SK-N-SH (cell line): ENCODE results near the gene KIF6. TPM values are rescaled to one million over a fixed set of nuclear protein-coding genes. Genes with fewer than 3 reads are reported as not detected.

Experiments used
- CTCF ChIA-PET: fragments of 300-600, 350-600 bp; formaldehyde crosslinking; extraction: SDS; loops from one replicate; lab custom pipeline; 2021; lab: Yijun Ruan, JAX
- POLR2A ChIA-PET: fragments of 350-600 bp; sonication (Branson Sonifier 250); formaldehyde crosslinking; extraction: SDS; loops from one replicate; lab custom pipeline; 2020; ENCODE audit warnings: antibody characterized with exemption, inconsistent platforms; lab: Yijun Ruan, JAX
- DNase-seq: peaks from one replicate; pipeline ENCODE4 v3.0.0; 2012
- H2AFZ ChIP-seq: fragments of 200-600 bp; sonication (generic); 2 replicates; pipeline ENCODE4 v1.8.1; 2016; ENCODE audit warnings: antibody characterized with exemption, mild to moderate bottlenecking, low read depth
- H3F3A ChIP-seq: fragments of 200-600 bp; sonication (generic); replicated peaks from 2 replicates; pipeline ENCODE3; 2016; ENCODE audit warnings: antibody characterized with exemption, mild to moderate bottlenecking; ENCODE audit not compliant: insufficient read depth
- H3K27ac ChIP-seq, 2 experiments: fragments of 200-500 bp in 1 of 2; fragments of 200-600 bp in 1 of 2; sonication (Bioruptor generic) in 1 of 2; sonication (generic), shearing (Covaris generic) in 1 of 2; 2 replicates each; pipeline versions ENCODE4 v1.5.1 to v1.6.1; 2014 to 2016; ENCODE audit warnings: low read depth in 2 of 2, inconsistent platforms in 1 of 2, low read length in 1 of 2, mild to moderate bottlenecking in 1 of 2, mixed read lengths in 1 of 2
- H3K27me3 ChIP-seq: fragments of 200-600 bp; sonication (generic), shearing (Covaris generic); 2 replicates; pipeline ENCODE4 v1.6.1; 2016; ENCODE audit warnings: mixed run types; ENCODE audit not compliant: insufficient read depth
- H3K36me3 ChIP-seq, 2 experiments: fragments of 200-500 bp in 1 of 2; fragments of 200-600 bp in 1 of 2; sonication (Bioruptor generic) in 1 of 2; sonication (generic) in 1 of 2; replicated peaks in 1 of 2; 2 replicates each; pipeline versions ENCODE3 to v1.5.1; 2014 to 2016; ENCODE audit warnings: low read length in 1 of 2, mild to moderate bottlenecking in 1 of 2; ENCODE audit not compliant: insufficient read depth in 2 of 2, control insufficient read depth in 1 of 2
- H3K4me1 ChIP-seq, 2 experiments: fragments of 200-500 bp in 1 of 2; fragments of 200-600 bp in 1 of 2; sonication (Bioruptor generic) in 1 of 2; sonication (generic), shearing (Covaris generic) in 1 of 2; 2 replicates each; pipeline versions ENCODE4 v1.5.1 to v1.6.1; 2014 to 2016; ENCODE audit warnings: low read depth in 1 of 2, low read length in 1 of 2, mixed run types in 1 of 2; ENCODE audit not compliant: insufficient read depth in 2 of 2, control insufficient read depth in 1 of 2
- H3K4me2 ChIP-seq: fragments of 200-600 bp; sonication (generic), shearing (Covaris generic); 2 replicates; pipeline ENCODE4 v1.6.1; 2017; ENCODE audit warnings: mixed run types
- H3K4me3 ChIP-seq, 2 experiments: fragments of 200-500 bp in 1 of 2; fragments of 200-600 bp in 1 of 2; sonication (Bioruptor generic) in 1 of 2; sonication (generic), shearing (Covaris generic) in 1 of 2; 2 replicates each; pipeline versions ENCODE4 v1.5.1 to v1.8.1; 2014 to 2016; ENCODE audit warnings: low read depth in 2 of 2, inconsistent platforms in 1 of 2, low read length in 1 of 2, mild to moderate bottlenecking in 1 of 2, mixed read lengths in 1 of 2, moderate library complexity in 1 of 2
- H3K79me2 ChIP-seq: fragments of 200-600 bp; sonication (generic); 2 replicates; pipeline ENCODE4 v1.8.1; 2017; ENCODE audit warnings: mild to moderate bottlenecking; ENCODE audit not compliant: insufficient read depth
- H3K9ac ChIP-seq: fragments of 200-600 bp; sonication (generic); 2 replicates; pipeline ENCODE4 v1.6.1; 2017; ENCODE audit warnings: mixed run types
- H3K9me2 ChIP-seq: fragments of 200-600 bp; sonication (generic); 2 replicates; pipeline ENCODE4 v1.6.1; 2017; ENCODE audit warnings: mixed run types
- H3K9me3 ChIP-seq: fragments of 200-600 bp; sonication (generic); 2 replicates; pipeline ENCODE4 v1.6.1; 2017; ENCODE audit warnings: mixed run types, mild to moderate bottlenecking, moderate library complexity
- H4K20me1 ChIP-seq: fragments of 200-600 bp; sonication (generic); 2 replicates; pipeline ENCODE4 v1.6.1; 2017; ENCODE audit warnings: mild to moderate bottlenecking, mixed run types; ENCODE audit not compliant: insufficient read depth
- CHD2 ChIP-seq: fragments of 150-350 bp; IDR thresholded peaks from 2 replicates; pipeline ENCODE4 v1.6.1; 2018; ENCODE audit warnings: low read length; ENCODE audit not compliant: partially characterized antibody
- EP300 ChIP-seq, 2 experiments: IDR thresholded peaks; 2 replicates each; pipeline versions ENCODE4 v1.4.0 to v1.6.1; 2012; ENCODE audit warnings: borderline replicate concordance in 1 of 2, low read depth in 1 of 2, low read length in 1 of 2
- EZH2phosphoT487 ChIP-seq: fragments of 200-600 bp; sonication (generic); IDR thresholded peaks from 2 replicates; pipeline ENCODE4 v1.6.1; 2017; ENCODE audit warnings: low read depth, mixed run types, mild to moderate bottlenecking, antibody characterized with exemption, moderate library complexity, borderline replicate concordance
- FOSL2 ChIP-seq: IDR thresholded peaks from 2 replicates; pipeline ENCODE4 v1.4.0; 2012; ENCODE audit warnings: low read depth, mild to moderate bottlenecking, moderate library complexity, borderline replicate concordance
- GABPA ChIP-seq: IDR thresholded peaks from 2 replicates; pipeline ENCODE4 v1.4.0; 2012; ENCODE audit warnings: low read depth, mild to moderate bottlenecking
- GATA2 ChIP-seq: sonication (generic); formaldehyde crosslinking; IDR thresholded peaks from 2 replicates; pipeline ENCODE4 v1.5.0; 2020; ENCODE audit warnings: mild to moderate bottlenecking, missing genetic modification reagents
- JUND ChIP-seq: IDR thresholded peaks from 2 replicates; pipeline ENCODE4 v1.4.0; 2012
- MEF2A ChIP-seq: IDR thresholded peaks from 2 replicates; pipeline ENCODE4 v1.4.0; 2012; ENCODE audit warnings: low read depth, borderline replicate concordance
- PBX3 ChIP-seq: IDR thresholded peaks from 2 replicates; pipeline ENCODE4; 2012
- RAD21 ChIP-seq: IDR thresholded peaks from 2 replicates; pipeline ENCODE4 v1.6.1; 2012; ENCODE audit warnings: mild to moderate bottlenecking, low read length
- RCOR1 ChIP-seq: fragments of 150-350 bp; IDR thresholded peaks from 2 replicates; pipeline ENCODE4 v1.6.1; 2017; ENCODE audit warnings: antibody characterized with exemption, low read length
- REST ChIP-seq: IDR thresholded peaks from 2 replicates; pipeline ENCODE4 v1.6.1; 2012; ENCODE audit warnings: mild to moderate bottlenecking, low read depth, low read length, moderate library complexity
- RXRA ChIP-seq: IDR thresholded peaks from 2 replicates; pipeline ENCODE4 v1.4.0; 2012; ENCODE audit warnings: low read depth, mild to moderate bottlenecking, borderline replicate concordance
- SIN3A ChIP-seq: IDR thresholded peaks from 2 replicates; pipeline ENCODE4 v1.6.1; 2012; ENCODE audit warnings: low read depth, mild to moderate bottlenecking, low read length, moderate library complexity, borderline replicate concordance
- TAF1 ChIP-seq: IDR thresholded peaks from 2 replicates; pipeline ENCODE4 v1.6.1; 2012; ENCODE audit warnings: low read depth, mild to moderate bottlenecking, low read length, moderate library complexity, borderline replicate concordance
- TEAD4 ChIP-seq: IDR thresholded peaks from 2 replicates; pipeline ENCODE4 v1.4.0; 2012; ENCODE audit warnings: mild to moderate bottlenecking, borderline replicate concordance; ENCODE audit not compliant: insufficient read depth
- USF1 ChIP-seq: IDR thresholded peaks from 2 replicates; pipeline ENCODE4 v1.4.0; 2012; ENCODE audit warnings: low read depth, borderline replicate concordance
- YY1 ChIP-seq: IDR thresholded peaks from 2 replicates; pipeline ENCODE4 v1.4.0; 2012; ENCODE audit warnings: low read depth, mild to moderate bottlenecking
- WGBS: methylation state at CpG from one replicate; pipeline ENCODE4 v1.1.6; 2017; ENCODE audit warnings: low lambda C conversion rate; 5-methylcytosine and 5-hydroxymethylcytosine counted together
- polyA plus RNA-seq, 3 experiments: library from polyadenylated mRNA; depleted of rRNA; stranded (reverse); fragments of >200 nt; gene quantifications; 2 replicates each; pipeline ENCODE4 v1.2.3, GENCODE V29; 2012
- TF ChIP-seq, protein P1 (sequence below): IDR thresholded peaks from 2 replicates; pipeline ENCODE4 v1.4.0; 2012; ENCODE audit warnings: low read depth

The KIF6 gene
- polyA plus RNA-seq, 1 of the 3 experiments (the other 2 are of a cell fraction), result 0.13 TPM

GRCh38 chr6:39577446-39578165, 147.6 kb downstream of the KIF6 start:
- Histone ChIP-seq H3K4me1 (peaks cover 0 to 3% of the 10 kb centered on the region in 2 experiments; a peak in 3 of 4 replicates), H3K9ac (no peak overlapping the region), H3F3A (no peaks in the 10 kb centered on the region), H3K9me2 (no peaks in the 10 kb centered on the region), H3K4me3 (no peak overlapping the region), H3K27me3 (no peaks in the 10 kb centered on the region), H3K4me2 (no peak overlapping the region), H3K36me3 (no peaks in the 10 kb centered on the region), H2AFZ (no peak overlapping the region), H3K27ac (no peak overlapping the region), H3K9me3 (no peaks in the 10 kb centered on the region), H4K20me1 (no peaks in the 10 kb centered on the region), H3K79me2 (no peaks in the 10 kb centered on the region)
- 62% methylated on average over 6 of the region's 6 CpGs for WGBS
- no peak for DNase-seq
- TF ChIP-seq REST (no peak), SIN3A (no peak), TEAD4 (no peak), GABPA (no peak), RXRA (no peak), MEF2A (no peak)
- TF ChIP-seq, protein P1, sequence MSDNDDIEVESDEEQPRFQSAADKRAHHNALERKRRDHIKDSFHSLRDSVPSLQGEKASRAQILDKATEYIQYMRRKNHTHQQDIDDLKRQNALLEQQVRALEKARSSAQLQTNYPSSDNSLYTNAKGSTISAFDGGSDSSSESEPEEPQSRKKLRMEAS, result no peak
- ChIA-PET POLR2A (no interaction called here), CTCF (interaction anchor here (0.7 kb wide), 1 partner anchor 189 kb away, joined by 3 read pairs; no protein-coding TSS in a partner anchor)

DNA sequence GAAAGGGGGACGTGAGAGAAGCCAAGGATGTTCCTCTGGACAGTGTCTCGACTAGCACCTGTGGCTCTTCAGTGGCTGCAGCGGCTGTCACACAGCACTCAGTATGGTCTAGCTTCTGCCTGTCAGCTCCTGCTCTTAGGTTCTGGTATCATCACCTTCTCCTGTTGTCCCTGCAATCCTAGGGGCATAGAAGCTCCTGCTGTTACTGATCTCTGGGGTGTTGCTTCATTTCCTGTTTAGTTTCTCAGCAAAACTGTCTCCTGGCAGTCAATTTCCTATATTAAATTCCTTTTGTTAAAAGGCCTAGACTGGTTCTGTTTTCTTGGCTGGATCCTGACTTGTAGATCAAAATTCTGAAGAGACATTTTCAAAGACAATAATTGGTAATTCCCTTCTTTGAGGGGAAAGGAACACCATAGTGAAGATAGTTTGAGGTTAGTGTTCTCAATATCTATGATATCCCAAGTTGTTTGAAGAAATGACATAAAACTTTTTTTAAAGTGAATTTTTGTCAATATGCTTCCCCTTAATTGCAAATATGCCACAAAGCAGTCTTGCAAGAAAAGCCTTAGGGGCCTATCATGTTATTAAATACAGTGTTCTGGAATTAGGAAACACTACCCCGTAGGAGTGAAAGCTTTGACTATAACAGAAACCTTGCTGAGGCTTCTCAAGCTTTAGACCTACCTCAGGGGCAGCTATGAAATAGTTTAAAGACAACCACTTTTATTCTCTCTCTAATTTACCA, 148.5 kb downstream of the KIF6 start:
- DNase-seq, result no peak
- ChIA-PET CTCF (no interaction called here), POLR2A (no interaction called here)
- WGBS, result 34% methylated on average over 4 of the region's 4 CpGs
- no peak overlapping the region for H2AFZ ChIP-seq
- no peaks in the 10 kb centered on the region for H4K20me1 ChIP-seq
- no peak overlapping the region for H3K4me2 ChIP-seq
- H3K27me3 ChIP-seq, result no peaks in the 10 kb centered on the region
- H3K9me3 ChIP-seq, result no peaks in the 10 kb centered on the region
- peaks cover 0 to 3% of the 10 kb centered on the region in 2 experiments; a peak in 3 of 4 replicates for H3K4me1 ChIP-seq
- H3F3A ChIP-seq, result no peaks in the 10 kb centered on the region
- H3K9me2 ChIP-seq, result no peaks in the 10 kb centered on the region
- H3K27ac ChIP-seq, result no peak overlapping the region
- no peak overlapping the region for H3K9ac ChIP-seq
- H3K79me2 ChIP-seq, result no peaks in the 10 kb centered on the region
- H3K36me3 ChIP-seq, result no peaks in the 10 kb centered on the region
- H3K4me3 ChIP-seq, result no peak overlapping the region
- TF ChIP-seq YY1 (no peak), GATA2 (CRISPR knock-in tag) (no peak), PBX3 (no peak), RAD21 (no peak), SIN3A (no peak), TEAD4 (no peak), FOSL2 (no peak), TAF1 (no peak), CHD2 (no peak), RCOR1 (no peak), JUND (no peak), USF1 (no peak), EP300 (IDR thresholded peaks at IDR 0.05; ENCODE audit: borderline replicate concordance in 1 of 2, low read depth in 1 of 2, low read length in 1 of 2) (no peak), EZH2phosphoT487 (no peak)
